DMS79 (cell line): Measurements from ENCODE around the gene ACCSL.

Source experiments
- DNase-seq: peaks from one replicate; lab custom pipeline; 2025; lab: John Stamatoyannopoulos, UW

ACCSL gene

DNA sequence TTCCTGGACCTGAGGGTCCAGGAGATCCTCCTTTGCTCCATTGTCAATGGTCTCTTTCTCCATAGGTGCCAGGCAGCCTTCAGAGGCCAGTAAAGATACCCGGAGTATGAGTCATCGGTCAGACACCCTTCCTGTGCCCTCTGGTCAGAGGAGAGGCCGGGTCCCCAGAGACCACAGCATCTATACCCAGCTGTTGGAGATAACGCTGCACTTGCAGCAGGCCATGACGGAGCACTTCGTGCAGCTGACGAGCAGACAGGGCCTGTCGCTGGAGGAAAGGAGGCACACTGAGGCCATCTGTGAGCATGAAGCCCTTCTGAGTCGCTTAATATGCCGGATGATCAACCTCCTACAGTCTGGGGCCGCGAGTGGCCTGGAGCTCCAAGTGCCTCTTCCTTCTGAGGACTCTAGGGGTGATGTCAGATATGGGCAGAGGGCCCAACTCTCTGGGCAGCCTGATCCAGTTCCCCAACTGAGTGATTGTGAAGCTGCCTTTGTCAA, at the start of gene ACCSL:
TSS of gene ACCSL (plus strand) at position 51 of the 501 bp plus-strand sequence. CDS start at position 107, 56 bp downstream.
- DNase-seq = no peak

DNA sequence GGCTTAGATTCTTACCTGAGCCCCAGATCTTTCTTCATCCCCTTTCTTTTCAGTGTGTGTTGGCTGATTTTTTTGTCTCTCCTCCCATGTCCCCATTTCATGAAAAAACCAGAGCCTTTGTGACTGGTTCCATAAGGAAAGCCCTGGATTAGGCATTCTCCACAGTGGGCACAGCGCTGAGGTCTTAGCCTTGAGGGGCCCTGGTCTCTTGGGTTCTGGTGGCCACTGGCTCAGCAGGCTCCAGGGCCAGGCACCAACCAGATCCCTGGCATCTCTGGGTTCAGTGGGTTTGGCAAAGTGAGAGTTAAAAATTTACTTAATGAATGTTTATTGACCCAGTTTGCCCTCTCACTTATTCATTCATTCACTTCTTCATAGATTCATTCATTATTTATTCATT, 49.5 kb upstream of the ACCSL start:
- no peak for DNase-seq

DNA sequence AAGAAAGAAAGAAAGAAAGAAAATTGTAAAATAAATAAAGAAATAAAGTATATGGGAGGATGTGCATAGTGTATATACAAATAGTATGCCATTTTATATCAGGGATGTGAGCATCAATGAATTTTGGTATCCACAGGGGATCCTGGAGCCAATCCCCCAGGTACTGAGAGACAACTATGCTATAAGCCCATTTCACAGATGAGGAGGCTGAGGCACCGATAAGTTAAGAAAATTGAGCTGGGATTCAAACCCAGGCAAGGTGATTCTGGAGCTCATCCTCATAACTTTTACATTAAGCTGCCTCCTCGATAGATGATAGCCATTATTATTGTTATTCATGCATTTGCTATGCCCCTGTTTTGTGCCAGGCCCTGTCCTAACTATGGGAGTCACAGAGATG, 47.0 kb upstream of the ACCSL start:
- DNase-seq = no peak

DNA sequence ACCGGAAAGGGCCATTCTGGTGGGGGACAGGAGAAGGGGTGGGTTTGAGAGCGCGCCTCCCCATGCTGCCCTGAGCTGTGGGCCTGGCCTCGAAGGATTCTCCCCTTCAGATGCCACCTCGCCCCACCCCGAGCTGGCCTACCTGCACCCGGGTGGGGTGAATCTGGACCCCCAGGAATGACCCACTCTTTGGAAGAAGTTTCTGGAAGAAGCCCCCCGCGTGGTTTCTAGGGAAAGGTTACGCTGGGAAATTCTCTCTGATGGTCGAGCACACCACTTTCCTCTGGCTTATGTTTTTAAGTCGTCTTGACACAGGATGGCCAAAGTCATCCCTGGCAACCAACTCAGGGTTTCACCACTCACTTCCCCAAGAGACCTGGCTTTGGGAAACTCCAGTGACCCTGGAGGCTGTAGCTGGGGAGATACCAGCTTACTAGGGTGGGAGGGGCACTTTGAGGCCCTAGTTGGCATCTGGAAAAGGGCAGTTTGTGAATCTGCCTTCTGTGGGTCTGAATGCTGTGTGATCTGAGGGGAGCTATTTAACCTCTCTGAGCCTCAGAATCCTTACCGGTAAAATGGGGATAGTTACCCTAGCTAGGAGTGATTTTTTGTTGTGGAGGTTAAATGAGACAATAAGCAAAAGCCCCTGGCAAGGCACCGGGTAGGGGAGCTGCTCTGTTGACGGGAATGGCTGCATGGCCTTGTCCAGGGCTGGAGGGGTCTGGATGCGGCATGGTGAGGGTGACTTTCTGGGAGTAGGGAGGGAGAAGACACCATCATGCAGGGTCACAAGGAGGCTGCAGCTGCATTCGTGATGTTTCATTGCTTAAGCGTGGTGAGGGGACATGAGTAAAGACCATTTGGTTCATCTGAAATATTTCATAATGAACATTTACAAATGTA, 45.3 kb upstream of the ACCSL start:
- DNase-seq = no peak

DNA sequence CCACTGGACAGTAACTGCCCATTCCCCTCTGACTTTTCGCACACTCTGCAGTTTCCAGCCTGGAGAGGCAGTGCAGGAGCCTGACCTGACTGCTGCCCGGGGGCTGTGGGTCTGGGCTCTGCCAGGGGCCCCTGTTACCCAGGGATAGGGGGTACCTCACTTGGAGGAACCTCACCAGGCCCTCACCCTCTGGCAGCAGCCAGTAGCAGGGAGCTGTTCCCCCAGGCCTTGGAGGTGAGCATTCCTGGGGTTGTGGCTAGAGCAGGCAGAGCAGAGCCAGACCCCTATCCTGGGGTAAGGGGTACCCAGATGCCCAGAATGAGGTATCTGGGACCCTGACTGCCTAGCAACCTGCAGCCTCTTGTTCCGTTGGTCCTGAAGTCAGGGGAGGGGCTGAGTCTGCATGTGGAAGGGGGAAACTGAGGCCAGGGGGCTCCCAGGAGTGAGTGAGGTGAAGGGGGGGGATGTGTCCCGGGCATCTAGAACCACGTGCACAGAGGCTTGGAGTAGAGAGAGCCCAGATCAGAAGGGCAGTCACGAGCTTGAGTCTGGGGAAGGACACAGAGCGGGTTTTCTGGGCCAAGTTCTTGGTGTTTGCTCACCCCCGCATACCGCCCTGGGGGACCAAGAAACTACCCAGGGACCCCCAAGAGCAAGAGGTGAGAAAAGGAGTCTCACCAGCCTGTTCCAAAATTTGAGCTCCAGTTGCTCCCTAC, 43.9 kb upstream of the ACCSL start:
- DNase-seq = no peak

DNA sequence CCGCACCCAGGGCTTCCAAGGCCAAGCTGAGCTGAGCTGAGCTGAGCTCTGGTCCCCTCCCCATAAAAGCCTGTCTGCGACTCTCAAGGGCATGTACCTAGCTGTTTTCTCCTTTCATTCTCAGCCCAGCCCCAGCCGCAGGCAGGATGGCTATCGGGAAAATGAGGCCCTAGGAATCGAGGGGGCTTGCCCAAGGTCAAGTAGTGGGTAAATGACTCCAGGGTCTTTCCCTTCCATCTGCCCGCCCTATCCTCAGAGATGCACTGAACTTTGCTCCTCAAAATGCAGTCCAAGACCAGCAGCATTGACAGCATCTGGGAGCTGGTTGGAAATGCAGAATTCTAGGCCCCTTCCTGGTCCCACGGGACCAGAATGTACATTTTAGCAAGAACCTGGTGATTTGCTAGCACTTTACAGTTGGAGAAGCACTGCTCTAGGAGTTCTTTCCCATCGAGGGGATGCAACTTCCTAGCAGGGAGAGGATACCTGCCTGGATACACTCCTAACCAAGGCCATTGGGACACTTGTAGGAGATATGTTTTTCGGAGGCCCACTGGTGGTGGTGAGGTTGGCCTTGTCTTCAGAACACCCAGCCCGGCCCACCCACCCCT, 43.2 kb upstream of the ACCSL start:
- no peak for DNase-seq

DNA sequence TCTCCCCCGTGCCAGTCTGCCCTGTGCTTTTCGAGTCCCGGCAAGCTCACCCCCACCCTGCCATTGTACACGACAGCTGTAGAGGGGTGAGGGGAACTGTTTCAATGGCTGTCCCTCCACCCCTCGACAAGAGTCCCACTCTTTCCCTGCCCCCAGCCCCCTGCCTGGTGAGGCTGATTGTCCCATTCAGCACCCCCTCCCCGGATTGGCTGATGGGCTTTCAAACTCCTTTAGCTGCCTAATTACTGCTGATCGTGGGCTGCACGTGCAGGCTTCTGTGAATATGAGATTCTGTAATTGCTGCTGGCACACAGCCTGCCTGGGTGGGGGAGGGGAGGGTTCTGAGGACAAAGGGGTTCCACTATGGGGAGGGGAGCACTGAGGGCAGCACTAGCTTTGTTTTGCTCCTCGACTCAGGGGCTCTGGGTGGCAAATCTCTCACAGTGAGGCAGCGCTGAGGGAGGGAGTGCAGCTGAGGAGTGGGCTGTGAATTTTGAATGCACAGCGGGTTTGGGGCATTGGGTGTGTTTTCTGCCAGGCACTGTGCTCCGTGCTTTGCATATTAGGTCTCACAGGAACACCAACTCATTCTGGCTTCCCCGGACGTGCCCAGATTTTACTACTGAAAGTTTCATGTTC, 42.6 kb upstream of the ACCSL start:
- DNase-seq = peak; percentile 5

DNA sequence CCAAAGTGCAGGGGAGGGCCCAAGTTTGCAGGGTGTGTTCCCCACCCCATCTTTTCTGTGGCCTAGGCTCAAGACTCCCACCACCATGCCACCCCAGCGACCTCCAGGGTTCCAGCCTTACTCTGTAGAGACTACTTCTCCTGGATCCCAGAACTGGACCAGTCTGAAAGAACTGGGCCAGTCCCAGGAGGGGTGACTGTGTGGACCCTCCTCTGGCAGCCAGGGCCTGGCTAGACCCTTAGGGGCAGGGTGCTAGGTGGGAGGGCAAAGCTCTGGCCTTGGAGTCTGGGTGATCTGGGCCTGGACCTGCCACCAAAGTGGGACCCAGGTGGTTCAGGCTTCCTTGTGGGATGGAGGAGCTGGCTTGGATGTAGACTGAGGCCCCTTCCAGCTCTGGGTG, 41.8 kb upstream of the ACCSL start:
- no peak for DNase-seq

DNA sequence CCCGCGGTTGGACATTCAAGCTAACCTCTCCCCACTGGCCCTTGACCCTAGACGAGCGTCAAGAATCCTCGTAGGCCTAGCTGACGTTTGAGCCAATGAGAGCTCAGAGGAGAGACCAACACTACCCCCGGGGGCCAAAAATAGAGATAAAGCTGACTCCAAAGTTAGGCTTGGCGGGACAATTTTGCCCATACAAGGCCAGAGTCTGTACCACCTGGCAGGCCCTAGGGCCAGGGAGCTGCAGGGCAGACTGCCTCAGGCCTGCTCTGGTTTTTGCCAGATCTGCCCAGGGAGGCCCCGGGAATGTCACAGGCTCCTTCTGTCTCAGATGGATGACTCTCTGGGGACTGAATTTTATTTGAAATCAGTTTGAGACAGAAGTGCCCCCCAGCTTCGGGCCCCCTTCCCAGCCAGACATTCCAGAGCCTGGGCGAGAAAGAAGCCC, 40.8 kb upstream of the ACCSL start:
- no peak for DNase-seq

DNA sequence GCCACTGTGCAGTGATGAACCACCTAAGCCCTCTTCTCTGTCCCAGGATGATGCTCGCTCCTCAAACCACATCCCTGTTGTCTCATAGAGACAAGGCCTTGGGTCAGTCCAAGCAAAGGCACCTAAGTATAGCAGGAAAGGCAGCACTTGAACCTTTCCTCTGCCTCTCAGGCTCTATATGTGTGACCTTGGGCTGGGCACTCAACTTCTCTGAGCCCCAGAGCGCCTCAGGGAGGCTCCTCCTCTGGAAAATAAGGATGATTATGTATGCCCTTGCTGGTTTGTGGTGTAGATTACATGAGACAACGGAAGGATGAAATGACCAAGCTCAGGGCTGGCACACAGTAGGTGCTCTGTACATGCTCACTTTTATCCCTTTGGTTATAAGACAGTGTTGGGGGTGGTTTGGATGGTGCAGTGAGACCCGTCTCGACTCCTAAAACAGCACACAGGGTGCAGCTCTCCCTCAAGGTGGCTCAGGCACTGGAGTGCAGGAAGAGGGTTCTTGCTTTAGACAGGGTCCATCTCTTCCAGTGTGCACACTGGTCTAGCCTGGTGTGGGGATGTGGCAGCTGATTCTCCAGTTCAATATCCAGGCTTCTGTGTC, 40.2 kb upstream of the ACCSL start:
- DNase-seq = no peak

DNA sequence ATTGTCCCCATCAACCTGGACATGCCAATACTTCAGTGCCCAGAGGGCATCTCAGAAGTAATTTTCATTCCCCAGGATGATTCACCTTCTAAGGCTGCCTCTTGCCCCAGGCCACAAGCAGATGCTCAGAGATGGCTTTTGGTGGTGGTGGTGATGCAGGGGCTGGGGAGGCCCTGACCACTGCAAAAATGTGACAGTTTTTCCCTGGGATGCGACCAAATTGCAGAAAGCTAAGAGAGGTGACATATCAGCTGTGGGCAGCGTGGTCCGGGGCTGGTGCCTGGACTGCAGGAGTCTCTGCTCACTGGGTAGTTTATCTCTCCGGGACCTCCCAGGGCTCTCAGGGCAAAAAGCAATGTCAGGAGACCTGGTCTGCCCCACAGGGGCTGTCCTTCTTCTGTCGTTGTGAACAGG, 39.7 kb upstream of the ACCSL start:
- no peak for DNase-seq

DNA sequence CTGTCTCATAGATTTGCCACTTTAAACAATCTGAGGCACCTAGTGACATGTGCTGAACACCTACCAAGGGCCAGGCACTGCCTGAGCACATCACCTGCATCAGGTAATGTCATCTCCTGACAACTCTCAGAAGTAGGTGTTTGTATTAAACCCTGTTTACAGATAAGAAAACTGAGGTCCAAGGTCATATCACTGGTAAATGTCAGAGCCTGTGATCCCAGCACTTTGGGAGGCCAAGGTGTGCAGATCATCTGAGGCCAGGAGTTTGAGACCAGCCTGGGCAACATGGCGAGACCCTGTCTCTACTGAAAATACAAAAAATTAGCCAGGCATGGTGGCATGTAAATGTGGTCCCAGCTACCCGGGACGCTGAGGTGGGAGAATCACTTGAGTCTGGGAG, 39.1 kb upstream of the ACCSL start:
- no peak for DNase-seq

DNA sequence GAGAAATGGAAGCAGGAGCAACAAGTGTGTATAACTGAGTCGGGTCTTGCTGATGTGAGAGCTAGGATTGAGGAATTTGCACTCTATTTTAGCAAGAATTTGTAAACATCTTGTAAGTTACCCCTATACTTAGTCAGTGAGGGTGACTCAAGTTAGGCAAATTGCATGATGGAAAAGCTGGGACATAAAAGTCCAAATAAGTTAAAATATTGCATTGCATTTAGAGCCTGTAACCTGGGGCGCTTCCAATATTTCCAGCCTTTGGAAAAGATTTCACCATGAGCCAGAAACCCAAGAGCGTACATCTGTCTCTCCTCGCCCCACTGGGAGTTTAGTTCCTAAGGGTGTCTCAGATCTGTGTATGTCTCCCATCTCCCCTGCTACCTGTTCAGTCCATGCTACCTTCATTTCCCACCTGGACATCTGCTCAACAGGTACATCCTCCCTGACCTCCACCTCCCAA, 37.0 kb upstream of the ACCSL start:
- no peak for DNase-seq

DNA sequence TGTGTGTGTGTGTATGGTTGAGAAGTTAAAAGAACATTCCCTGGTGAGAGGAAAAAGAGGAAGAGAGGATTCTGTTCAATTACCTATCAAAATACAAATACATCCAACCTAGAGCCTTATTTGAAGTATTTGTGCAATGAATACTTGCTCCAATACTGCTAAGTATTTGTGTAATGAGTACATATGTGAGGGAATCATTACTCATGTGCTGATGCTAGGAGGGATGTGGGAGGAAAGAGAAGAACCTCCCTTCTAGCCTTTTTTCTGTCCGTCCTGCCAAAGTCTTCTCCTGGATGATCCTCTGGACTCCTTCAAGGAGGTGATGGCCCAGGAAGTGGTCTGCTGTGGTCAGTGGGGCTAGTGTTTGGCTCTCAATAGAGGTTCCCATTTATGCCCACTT, 36.0 kb upstream of the ACCSL start:
- no peak for DNase-seq

DNA sequence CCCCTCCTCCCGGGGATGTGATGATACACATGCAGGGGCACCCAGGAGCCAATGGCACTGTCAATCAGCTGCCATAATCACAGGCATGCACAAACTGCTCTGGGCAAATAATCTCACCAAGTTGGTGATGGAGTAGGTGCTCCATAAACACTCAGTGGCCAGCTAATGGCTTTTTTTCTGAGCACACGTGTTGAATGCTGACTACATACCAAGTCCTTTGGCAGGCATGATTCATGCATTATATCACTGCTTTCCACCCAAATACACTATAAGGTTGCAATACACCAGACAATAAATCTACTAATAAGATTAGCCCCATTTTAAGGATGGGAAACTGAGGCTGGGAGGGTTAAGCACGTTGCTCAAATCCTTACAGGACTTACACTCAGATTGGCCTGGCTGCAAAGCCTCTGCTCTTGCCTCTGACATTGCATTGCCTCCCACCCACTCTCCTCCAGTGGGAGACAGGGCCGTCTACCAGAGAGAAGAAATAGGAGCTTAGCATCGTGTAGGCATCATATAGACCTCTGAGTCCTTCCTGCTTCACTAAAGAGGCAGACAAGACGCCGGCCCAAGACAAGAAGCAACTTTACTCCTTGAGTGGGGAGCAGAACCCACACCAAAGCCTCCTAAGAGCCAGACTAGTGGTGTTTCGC, 32.7 kb upstream of the ACCSL start:
- DNase-seq = no peak

DNA sequence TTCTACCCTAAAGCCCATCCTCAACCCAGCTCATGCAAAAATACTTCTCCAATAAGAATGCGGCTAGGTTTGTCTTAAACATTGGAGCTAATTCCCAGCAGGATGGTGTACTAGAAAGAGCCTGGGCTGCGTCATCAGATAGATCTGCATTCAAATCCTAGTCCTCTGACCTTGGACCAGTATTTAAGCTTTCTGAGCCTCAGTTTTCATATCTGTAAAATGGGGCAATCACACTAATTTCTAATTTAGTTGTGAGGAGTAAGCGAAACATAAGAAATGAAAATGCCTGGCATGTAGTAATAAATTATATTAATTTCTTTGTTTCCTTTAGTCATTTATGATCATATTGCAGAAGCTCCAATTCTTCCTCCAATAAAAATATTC, 32.2 kb upstream of the ACCSL start:
- no peak for DNase-seq

DNA sequence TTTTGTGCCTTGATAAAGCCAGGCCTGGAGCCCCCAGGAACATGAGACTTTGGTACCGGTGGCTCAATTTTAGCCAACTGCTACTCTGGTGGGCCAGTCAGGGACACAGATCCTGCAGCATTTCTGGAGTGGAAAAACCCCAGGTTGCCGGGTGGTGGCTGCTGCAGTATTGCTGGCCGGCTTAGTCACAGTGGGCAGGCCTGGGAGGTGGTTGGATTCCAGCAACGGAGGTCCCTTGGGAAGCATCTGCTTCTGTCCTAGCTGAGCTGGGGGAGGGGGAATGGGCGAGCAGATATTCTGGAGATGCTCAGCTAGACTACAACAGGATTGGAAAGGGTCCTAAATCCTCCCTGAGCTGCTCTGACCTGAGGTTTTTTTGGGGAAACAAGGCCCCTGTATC, 31.6 kb upstream of the ACCSL start:
- no peak for DNase-seq

DNA sequence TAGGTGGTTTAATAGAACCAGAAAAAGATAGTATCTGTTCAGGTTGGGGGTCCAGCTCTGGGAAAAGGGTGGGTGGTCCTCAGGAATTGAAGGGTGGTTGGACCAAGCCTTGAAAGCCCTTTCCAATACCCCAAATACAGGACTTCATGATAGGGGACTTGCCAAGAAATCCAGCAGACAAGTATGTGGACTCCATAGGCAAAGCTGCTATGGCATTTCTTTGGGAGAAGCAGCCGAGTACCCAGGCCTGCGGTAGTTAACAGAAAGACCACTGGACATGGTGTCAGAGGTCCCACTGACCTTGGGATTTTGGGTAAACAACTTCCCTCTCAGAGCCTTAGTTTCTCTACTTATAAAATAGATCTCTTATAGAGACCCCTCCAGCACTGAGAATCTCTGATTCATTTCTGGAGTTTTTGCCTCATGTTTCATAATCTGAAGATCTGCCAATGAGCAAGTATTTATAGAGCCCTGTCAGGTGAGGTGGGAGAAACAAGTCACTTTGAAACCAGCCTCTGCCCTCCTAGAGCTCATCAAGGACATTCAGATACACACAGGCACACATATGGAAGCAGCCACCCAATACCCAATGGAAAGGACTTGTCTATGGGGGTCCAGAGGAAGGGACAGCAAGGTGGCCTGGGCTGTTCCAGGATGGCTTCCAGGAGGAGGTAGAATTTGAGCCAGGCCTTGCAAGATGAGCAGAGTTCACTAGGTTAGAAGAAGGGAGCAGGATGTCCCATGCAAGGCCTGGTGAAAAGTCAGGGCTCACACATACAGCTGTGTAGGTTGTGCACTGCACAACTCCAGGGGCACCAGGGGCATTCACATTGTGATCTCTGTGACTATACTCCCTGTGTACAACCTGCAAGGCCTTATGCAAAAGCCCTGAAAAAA, 31.0 kb upstream of the ACCSL start:
- no peak for DNase-seq

DNA sequence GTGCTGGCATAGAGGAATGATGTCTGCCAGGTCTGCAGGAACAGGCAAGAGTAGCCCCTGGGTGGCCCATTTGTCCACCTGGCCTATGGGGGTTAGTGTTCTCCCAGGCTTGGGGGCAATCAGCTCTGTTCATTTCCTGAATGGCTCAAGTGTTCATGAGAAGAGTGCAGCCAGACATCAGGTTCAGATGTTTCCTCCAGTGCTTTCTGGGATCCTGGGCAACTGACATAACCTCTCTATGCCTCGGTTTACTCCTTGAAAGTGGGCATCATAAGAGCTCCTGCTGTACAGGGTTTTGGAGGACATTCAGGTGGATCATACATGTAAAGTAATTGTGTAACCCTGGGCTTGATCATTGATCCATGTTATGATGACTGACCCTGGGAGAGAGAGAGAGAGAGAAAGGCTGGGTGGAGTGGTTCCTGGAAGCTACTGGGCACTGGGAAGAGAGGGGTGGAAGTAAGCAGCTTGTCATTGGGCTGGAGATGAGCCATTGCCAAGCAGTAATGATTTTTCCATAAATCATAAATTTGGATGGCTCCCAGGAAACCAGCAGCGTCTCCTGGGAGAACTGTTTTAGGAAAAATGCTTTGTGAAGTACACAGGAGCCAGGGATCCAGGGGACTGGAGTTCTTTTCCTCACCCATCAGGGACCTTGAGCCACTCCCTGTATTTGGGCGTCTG, 30.2 kb upstream of the ACCSL start:
- no peak for DNase-seq

DNA sequence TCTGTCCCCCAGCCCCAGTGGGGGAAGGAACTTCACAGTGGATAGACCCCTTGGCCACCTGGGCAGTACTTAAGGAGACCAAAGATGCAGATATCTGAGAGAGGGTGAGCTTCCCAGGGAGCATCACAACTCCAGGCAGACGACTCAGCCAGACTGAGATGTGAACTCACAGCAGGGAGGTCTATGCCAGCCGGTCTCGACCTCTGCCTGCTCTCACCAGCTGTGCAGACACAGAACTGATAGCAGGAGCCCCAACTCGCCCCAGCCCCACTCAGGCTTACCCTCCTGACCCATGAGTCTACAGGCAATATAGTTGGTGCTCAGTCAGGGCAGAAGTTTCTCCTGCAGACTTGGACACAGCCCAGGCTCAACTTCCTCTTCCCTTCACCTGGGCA, 29.7 kb upstream of the ACCSL start:
- no peak for DNase-seq
